ENCODE measurements around the gene VPS13D. TPM values are rescaled to one million over a fixed set of nuclear protein-coding genes. Genes with fewer than 3 reads are reported as not detected.
A peak's percentile ranks its signal among the peaks of the same experiment; 100 is the strongest.

VPS13D gene
- total RNA-seq, 1 experiment from 2014 or later, result 36.5 TPM

DNA sequence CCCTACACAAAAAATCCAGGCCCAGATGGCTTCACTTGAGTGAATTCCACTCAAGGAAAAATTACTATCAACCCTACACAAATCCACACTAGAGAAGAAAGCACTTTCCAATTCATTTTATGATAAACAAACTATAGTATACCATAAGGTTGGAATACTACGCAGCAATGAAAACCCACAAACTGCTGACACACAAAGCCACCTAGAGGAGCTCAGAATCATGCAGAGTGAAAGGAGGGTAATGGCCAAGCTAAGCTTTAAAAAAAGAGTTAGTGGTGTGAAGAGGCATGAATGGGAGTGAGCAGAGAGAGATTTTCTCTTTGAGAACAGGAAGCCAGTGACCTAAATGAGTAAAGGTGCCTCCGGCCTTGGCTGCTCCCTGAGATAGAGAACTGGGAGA lies 294.4 kb downstream of the VPS13D start:
- POLR2A ChIA-PET, result no interaction called here
- CTCF ChIA-PET, result interaction anchor here (0.5 to 0.7 kb wide), 3 partner anchors 75 to 897 kb away, joined by 3 read pairs; no protein-coding TSS in a partner anchor

DNA sequence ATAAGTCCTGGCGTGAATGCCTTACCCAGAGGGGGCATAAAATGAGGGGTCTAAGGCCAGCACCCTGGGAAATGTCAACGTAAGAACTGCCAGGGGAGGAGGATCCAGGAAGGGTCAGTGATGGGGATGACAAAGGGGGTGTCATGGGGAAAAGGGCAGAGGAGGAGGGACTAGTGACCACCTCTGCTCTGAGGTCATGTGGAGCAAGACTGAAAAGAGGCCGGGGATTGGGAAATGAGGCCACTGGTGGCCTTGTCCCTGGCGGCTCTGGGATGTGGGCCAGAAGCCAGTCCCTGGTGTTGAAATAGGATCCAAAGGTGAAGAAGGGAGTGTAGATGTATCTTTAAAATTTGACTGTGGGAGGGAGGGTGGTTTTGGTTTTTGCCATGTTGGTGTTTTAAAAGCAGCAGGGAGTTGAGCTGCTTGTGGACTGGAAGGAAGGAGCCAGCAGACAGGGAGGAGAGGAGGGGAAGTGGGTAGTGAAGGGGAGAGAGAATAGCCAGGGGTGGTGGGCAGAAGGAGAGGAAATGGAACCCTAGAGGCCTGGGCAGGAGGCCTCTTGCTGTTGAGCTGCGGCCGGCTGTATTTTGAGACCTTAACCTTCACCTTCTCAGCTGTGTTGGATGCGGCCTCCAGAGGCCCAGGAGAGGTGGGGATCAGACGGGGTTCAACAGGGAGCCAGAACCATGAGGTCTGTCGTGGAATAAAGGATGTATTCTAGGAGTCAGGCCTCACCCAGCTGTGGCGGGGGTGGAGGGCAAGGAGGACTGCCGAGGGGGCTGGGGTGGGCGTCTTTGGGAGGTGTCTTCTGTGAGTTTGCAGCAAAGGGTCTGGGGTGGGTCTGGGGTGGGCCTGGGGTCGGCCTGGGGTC lies 295.7 kb downstream of the VPS13D start:
- Mint-ChIP-seq H3K27ac (ENCODE audit: low read depth, unreplicated experiment) (no peak overlapping the region), H3K36me3 (ENCODE audit: insufficient read depth, unreplicated experiment) (no peaks in the 10 kb centered on the region), H3K9me3 (ENCODE audit: unreplicated experiment) (no peaks in the 10 kb centered on the region), H3K4me3 (ENCODE audit: unreplicated experiment) (no peak overlapping the region), H3K27me3 (ENCODE audit: insufficient read depth, unreplicated experiment) (no peaks in the 10 kb centered on the region), H3K4me1 (ENCODE audit: insufficient read depth, unreplicated experiment) (peaks cover 9% of the 10 kb centered on the region)
- DNase-seq (ENCODE audit: unreplicated experiment), result peak; percentile 62
- POLR2A ChIA-PET, result interaction anchor here (1.0 kb wide), 1 partner anchor 93 kb away, joined by 3 read pairs; no protein-coding TSS in a partner anchor
- BruUV-seq (replicated peaks), result no TSS peak
- CTCF ChIA-PET, result interaction anchor here (0.7 to 0.9 kb wide), 2 partner anchors 131 to 328 kb away, joined by 3 to 4 read pairs; no protein-coding TSS in a partner anchor
- no peak for TF ChIP-seq CTCF (IDR thresholded peaks at IDR 0.05; ENCODE audit: unreplicated experiment)
- intact Hi-C loops (cut with micrococcal nuclease), result no loop called here

More for the DNA sequence above, 294.4 kb downstream of the VPS13D start:
- H3K9me3 Mint-ChIP-seq (ENCODE audit: unreplicated experiment), result no peaks in the 10 kb centered on the region
- H3K4me3 Mint-ChIP-seq (ENCODE audit: unreplicated experiment), result no peak overlapping the region
- H3K4me1 Mint-ChIP-seq (ENCODE audit: insufficient read depth, unreplicated experiment), result peaks cover 9% of the 10 kb centered on the region
- H3K36me3 Mint-ChIP-seq (ENCODE audit: insufficient read depth, unreplicated experiment), result no peaks in the 10 kb centered on the region
- no peak for TF ChIP-seq CTCF (IDR thresholded peaks at IDR 0.05; ENCODE audit: unreplicated experiment)
- no peaks in the 10 kb centered on the region for H3K27me3 Mint-ChIP-seq (ENCODE audit: insufficient read depth, unreplicated experiment)
- intact Hi-C loops (cut with micrococcal nuclease), result no loop called here
- no peak for DNase-seq (ENCODE audit: unreplicated experiment)
- H3K27ac Mint-ChIP-seq (ENCODE audit: low read depth, unreplicated experiment), result no peak overlapping the region
- no TSS peak for BruUV-seq (replicated peaks)

GRCh38 chr1:12527564-12527963 lies 297.7 kb downstream of the VPS13D start:
- H3K27ac Mint-ChIP-seq (ENCODE audit: low read depth, unreplicated experiment), result no peak overlapping the region
- no peaks in the 10 kb centered on the region for H3K36me3 Mint-ChIP-seq (ENCODE audit: insufficient read depth, unreplicated experiment)
- no peaks in the 10 kb centered on the region for H3K27me3 Mint-ChIP-seq (ENCODE audit: insufficient read depth, unreplicated experiment)
- CTCF ChIA-PET, result interaction anchor here (0.6 kb wide), 1 partner anchor 44 kb away, joined by 3 read pairs; no protein-coding TSS in a partner anchor
- H3K4me3 Mint-ChIP-seq (ENCODE audit: unreplicated experiment), result no peak overlapping the region
- POLR2A ChIA-PET, result interaction anchor here (1.1 kb wide), 1 partner anchor 47 kb away, joined by 3 read pairs; no protein-coding TSS in a partner anchor
- H3K4me1 Mint-ChIP-seq (ENCODE audit: insufficient read depth, unreplicated experiment), result peaks cover 9% of the 10 kb centered on the region
- TF ChIP-seq CTCF (IDR thresholded peaks at IDR 0.05; ENCODE audit: unreplicated experiment), result no peak
- no TSS peak for BruUV-seq (replicated peaks)
- DNase-seq (ENCODE audit: unreplicated experiment), result no peak
- H3K9me3 Mint-ChIP-seq (ENCODE audit: unreplicated experiment), result no peaks in the 10 kb centered on the region
- intact Hi-C loops (cut with micrococcal nuclease), result no loop called here

- ChIA-PET CTCF (interaction anchor here (0.8 kb wide), 1 partner anchor 1403 kb away, joined by 3 read pairs; no protein-coding TSS in a partner anchor), POLR2A (no interaction called here)
- no TSS peak for BruUV-seq (replicated peaks)
- DNase-seq (ENCODE audit: unreplicated experiment), result peak; percentile 81
- H3K4me1 Mint-ChIP-seq (ENCODE audit: insufficient read depth, unreplicated experiment), result peaks cover 9% of the 10 kb centered on the region
- peaks cover 3% of the 10 kb centered on the region for H3K36me3 Mint-ChIP-seq (ENCODE audit: insufficient read depth, unreplicated experiment)
- H3K9me3 Mint-ChIP-seq (ENCODE audit: unreplicated experiment), result no peaks in the 10 kb centered on the region
- H3K27me3 Mint-ChIP-seq (ENCODE audit: insufficient read depth, unreplicated experiment), result no peaks in the 10 kb centered on the region
- TF ChIP-seq CTCF (IDR thresholded peaks at IDR 0.05; ENCODE audit: unreplicated experiment), result no peak
- H3K27ac Mint-ChIP-seq (ENCODE audit: low read depth, unreplicated experiment), result no peak overlapping the region
- intact Hi-C loops (cut with micrococcal nuclease), result no loop called here
- no peak overlapping the region for H3K4me3 Mint-ChIP-seq (ENCODE audit: unreplicated experiment)
These were observed 298.4 kb downstream of the VPS13D start for GRCh38 chr1:12528021-12528852.

Measured in MCF 10A (cell line).